Loucy (cell line): ENCODE measurements around the gene CD44.

ENCODE experiments used
- EZH2phosphoT487 ChIP-seq: fragments of 200-600 bp; IDR thresholded peaks from 2 replicates; pipeline ENCODE4 v1.6.1; 2018; ENCODE audit warnings: antibody characterized with exemption, mild to moderate bottlenecking, moderate library complexity, borderline replicate concordance
- TF ChIP-seq, protein P1 (sequence below): fragments of 200-600 bp; sonication (generic); conservative IDR thresholded peaks from 2 replicates; pipeline ENCODE4 v1.5.1; 2014; ENCODE audit warnings: mild to moderate bottlenecking, antibody characterized with exemption, low read length

DNA sequence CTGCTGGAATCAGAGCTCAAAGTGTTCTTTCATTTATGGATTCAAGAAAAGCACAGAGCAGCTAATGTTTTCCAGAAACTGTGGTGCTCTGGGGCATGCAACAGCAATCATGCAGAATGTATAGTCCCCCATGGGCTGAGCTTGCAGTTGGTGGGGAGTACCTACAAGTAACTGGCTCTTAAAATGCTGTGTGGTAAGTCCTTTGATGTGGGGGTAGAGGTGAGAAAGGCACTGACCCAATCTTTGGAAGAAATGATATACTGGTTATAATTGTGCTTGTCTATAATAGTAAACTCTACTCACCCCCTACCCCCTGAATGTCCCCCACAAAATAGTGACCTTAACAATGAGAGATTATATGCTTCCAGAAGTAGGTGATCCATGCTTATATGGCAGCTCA is 29.1 kb upstream of the CD44 start:
- TF ChIP-seq, protein P1, sequence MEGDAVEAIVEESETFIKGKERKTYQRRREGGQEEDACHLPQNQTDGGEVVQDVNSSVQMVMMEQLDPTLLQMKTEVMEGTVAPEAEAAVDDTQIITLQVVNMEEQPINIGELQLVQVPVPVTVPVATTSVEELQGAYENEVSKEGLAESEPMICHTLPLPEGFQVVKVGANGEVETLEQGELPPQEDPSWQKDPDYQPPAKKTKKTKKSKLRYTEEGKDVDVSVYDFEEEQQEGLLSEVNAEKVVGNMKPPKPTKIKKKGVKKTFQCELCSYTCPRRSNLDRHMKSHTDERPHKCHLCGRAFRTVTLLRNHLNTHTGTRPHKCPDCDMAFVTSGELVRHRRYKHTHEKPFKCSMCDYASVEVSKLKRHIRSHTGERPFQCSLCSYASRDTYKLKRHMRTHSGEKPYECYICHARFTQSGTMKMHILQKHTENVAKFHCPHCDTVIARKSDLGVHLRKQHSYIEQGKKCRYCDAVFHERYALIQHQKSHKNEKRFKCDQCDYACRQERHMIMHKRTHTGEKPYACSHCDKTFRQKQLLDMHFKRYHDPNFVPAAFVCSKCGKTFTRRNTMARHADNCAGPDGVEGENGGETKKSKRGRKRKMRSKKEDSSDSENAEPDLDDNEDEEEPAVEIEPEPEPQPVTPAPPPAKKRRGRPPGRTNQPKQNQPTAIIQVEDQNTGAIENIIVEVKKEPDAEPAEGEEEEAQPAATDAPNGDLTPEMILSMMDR: no peak
- TF ChIP-seq EZH2phosphoT487: no peak
